Measurements from ENCODE around the gene KRT7. TPM values are rescaled to one million over a fixed set of nuclear protein-coding genes. Genes with fewer than 3 reads are reported as not detected.

KRT7 gene
- total and polyA plus RNA-seq, 2 donors = 2.8 to 34.7 TPM

DNA sequence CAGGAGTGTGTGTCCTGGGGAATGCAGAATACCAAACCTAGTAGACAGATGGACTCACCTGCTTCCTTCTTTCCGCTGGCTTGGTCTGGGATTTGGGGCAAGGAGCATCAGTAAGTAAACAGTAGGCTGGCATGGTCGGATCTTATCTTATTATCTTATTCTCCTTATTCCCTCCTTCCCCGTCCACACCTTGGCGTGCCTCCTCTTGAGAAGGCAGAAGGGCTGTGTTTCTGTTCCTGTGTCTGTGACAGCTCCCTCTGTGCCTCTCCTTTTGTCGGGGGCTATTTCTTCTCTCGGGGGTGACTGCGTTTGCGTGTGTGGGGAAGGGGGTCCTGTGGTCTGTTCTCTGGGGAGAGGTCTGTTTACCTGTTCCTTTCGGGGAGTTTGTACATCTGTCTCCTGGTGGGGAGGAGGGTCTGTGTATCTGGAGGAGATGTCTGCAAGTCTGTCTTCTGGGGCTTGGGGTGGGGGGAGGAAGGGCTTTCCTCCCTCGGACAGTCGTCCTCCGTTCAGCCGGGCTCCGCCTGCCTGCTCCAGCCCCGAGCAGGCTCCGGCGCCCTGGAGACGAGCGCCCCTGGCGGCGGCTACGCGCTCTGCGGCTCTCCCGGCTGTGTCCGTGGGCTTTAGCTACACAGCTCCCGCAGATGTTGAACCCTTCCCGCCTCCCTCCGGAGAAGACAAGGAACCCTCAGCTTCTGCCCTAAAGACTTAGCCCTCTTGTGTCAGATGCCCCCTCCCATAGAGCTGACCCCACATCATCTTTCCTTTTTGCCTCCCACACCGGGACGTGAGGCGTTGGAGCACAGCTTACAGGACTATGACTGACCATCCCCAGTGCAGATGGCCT lies 45.8 kb downstream of the KRT7 start:
- H3K4me3 ChIP-seq (ENCODE audit: low read length in 2 of 2) = no peak overlapping the region
- H3K27me3 ChIP-seq (ENCODE audit: control insufficient read depth in 2 of 2, insufficient read depth in 1 of 2, low read length in 1 of 2) = peaks cover 2 to 43% of the 10 kb centered on the region in 2 donors
- H3K9me3 ChIP-seq (ENCODE audit: control insufficient read depth in 2 of 2, insufficient read depth in 1 of 2, low read length in 1 of 2) = no peaks in the 10 kb centered on the region
- H3K36me3 ChIP-seq (ENCODE audit: control insufficient read depth in 2 of 2, insufficient read depth in 2 of 2, low read length in 1 of 2) = no peaks in the 10 kb centered on the region
- WGBS = 24% methylated on average over 32 of the region's 32 CpGs
- peaks cover 0 to 5% of the 10 kb centered on the region in 2 donors for H3K4me1 ChIP-seq (ENCODE audit: control insufficient read depth in 2 of 2, insufficient read depth in 2 of 2, low read length in 2 of 2)
- H3K27ac ChIP-seq (ENCODE audit: low read depth in 1 of 2, low read length in 1 of 2) = no peak overlapping the region
- peak in 8 of 9 donors; percentile 2 to 73 (median 37) for DNase-seq (ENCODE audit: low read depth in 6 of 9, low spot score in 9 of 9)

DNA sequence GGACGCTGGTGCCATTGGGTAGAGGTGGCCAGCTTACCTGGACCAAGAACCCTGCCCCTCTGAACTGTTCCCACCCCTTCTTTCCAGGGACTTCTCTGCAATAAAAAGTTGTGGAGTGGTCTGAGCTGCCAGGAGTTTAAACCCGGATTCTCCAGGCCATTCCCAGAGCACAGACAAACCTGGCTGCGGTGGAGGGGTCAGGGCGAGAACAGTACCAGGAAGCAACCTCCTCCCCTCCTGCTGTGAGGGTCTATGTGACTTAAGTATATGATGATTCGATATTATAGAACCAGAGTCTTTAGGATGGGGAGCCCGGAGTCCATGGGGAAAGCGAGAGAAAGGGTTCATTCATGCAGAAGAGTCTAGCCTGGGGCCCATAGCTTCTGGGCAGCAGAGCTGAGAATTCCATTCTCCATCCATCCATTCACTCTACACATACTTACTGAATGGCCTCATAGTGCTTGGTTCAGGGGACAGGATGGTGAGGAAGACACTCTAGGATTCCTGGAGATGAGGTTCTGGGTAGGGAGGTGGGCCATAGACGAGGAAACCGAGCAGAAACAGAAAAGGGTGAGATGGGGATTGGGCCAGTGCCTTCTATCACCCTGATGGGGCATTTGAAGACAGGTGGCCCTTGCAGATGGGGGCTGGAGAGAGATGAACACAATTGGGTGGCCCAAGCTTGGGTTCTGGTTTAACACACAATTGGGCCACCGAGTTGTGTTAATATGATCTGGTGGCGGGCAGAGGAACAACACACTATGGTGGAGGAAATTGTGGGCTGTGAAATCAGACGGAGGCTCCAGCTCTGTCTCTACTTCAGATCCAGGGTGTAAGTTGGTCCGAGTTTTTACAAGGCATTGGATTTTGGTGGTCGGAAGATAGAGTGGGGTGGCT lies 46.6 kb downstream of the KRT7 start:
- WGBS = 95% methylated on average over 14 of the region's 14 CpGs
- Histone ChIP-seq H3K4me1 (ENCODE audit: control insufficient read depth in 2 of 2, insufficient read depth in 2 of 2, low read length in 2 of 2) (peaks cover 0 to 5% of the 10 kb centered on the region in 2 donors), H3K9me3 (ENCODE audit: control insufficient read depth in 2 of 2, insufficient read depth in 1 of 2, low read length in 1 of 2) (no peaks in the 10 kb centered on the region), H3K27me3 (ENCODE audit: control insufficient read depth in 2 of 2, insufficient read depth in 1 of 2, low read length in 1 of 2) (peaks cover 2 to 37% of the 10 kb centered on the region in 2 donors), H3K27ac (ENCODE audit: low read depth in 1 of 2, low read length in 1 of 2) (no peak overlapping the region), H3K4me3 (ENCODE audit: low read length in 2 of 2) (no peak overlapping the region), H3K36me3 (ENCODE audit: control insufficient read depth in 2 of 2, insufficient read depth in 2 of 2, low read length in 1 of 2) (no peaks in the 10 kb centered on the region)
- DNase-seq (ENCODE audit: low read depth in 6 of 9, low spot score in 9 of 9) = no peak

GRCh38 chr12:52280319-52280795 lies 47.3 kb downstream of the KRT7 start:
- Histone ChIP-seq H3K27ac (ENCODE audit: low read depth in 1 of 2, low read length in 1 of 2) (peak overlapping the region in 1 of 2 donors; percentile 15), H3K4me1 (ENCODE audit: control insufficient read depth in 2 of 2, insufficient read depth in 2 of 2, low read length in 2 of 2) (peaks cover 0 to 5% of the 10 kb centered on the region in 2 donors), H3K27me3 (ENCODE audit: control insufficient read depth in 2 of 2, insufficient read depth in 1 of 2, low read length in 1 of 2) (peaks cover 2 to 34% of the 10 kb centered on the region in 2 donors), H3K9me3 (ENCODE audit: control insufficient read depth in 2 of 2, insufficient read depth in 1 of 2, low read length in 1 of 2) (no peaks in the 10 kb centered on the region), H3K4me3 (ENCODE audit: low read length in 2 of 2) (no peak overlapping the region), H3K36me3 (ENCODE audit: control insufficient read depth in 2 of 2, insufficient read depth in 2 of 2, low read length in 1 of 2) (no peaks in the 10 kb centered on the region)
- no peak for DNase-seq (ENCODE audit: low read depth in 6 of 9, low spot score in 9 of 9)
- 92% methylated on average over 3 of the region's 3 CpGs for WGBS

GRCh38 chr12:52280796-52281560 lies 47.9 kb downstream of the KRT7 start:
- H3K27me3 ChIP-seq (ENCODE audit: control insufficient read depth in 2 of 2, insufficient read depth in 1 of 2, low read length in 1 of 2) = peaks cover 2 to 29% of the 10 kb centered on the region in 2 donors
- DNase-seq (ENCODE audit: low read depth in 6 of 9, low spot score in 9 of 9) = no peak
- no peaks in the 10 kb centered on the region for H3K36me3 ChIP-seq (ENCODE audit: control insufficient read depth in 2 of 2, insufficient read depth in 2 of 2, low read length in 1 of 2)
- peak overlapping the region in 1 of 2 donors; percentile 15 for H3K27ac ChIP-seq (ENCODE audit: low read depth in 1 of 2, low read length in 1 of 2)
- peaks cover 0 to 5% of the 10 kb centered on the region in 2 donors for H3K4me1 ChIP-seq (ENCODE audit: control insufficient read depth in 2 of 2, insufficient read depth in 2 of 2, low read length in 2 of 2)
- no peak overlapping the region for H3K4me3 ChIP-seq (ENCODE audit: low read length in 2 of 2)
- WGBS = 91% methylated on average over 4 of the region's 4 CpGs
- no peaks in the 10 kb centered on the region for H3K9me3 ChIP-seq (ENCODE audit: control insufficient read depth in 2 of 2, insufficient read depth in 1 of 2, low read length in 1 of 2)

- no peak for DNase-seq (ENCODE audit: low read depth in 6 of 9, low spot score in 9 of 9)
- Histone ChIP-seq H3K27me3 (ENCODE audit: control insufficient read depth in 2 of 2, insufficient read depth in 1 of 2, low read length in 1 of 2) (no peaks in the 10 kb centered on the region), H3K9me3 (ENCODE audit: control insufficient read depth in 2 of 2, insufficient read depth in 1 of 2, low read length in 1 of 2) (no peaks in the 10 kb centered on the region), H3K27ac (ENCODE audit: low read depth in 1 of 2, low read length in 1 of 2) (no peak overlapping the region), H3K36me3 (ENCODE audit: control insufficient read depth in 2 of 2, insufficient read depth in 2 of 2, low read length in 1 of 2) (no peaks in the 10 kb centered on the region), H3K4me1 (ENCODE audit: control insufficient read depth in 2 of 2, insufficient read depth in 2 of 2, low read length in 2 of 2) (no peaks in the 10 kb centered on the region), H3K4me3 (ENCODE audit: low read length in 2 of 2) (no peak overlapping the region)
- 81% methylated on average over 4 of the region's 4 CpGs for WGBS
Measured at GRCh38 chr12:52284562-52285171, 51.6 kb downstream of the KRT7 start.

- no peak for DNase-seq (ENCODE audit: low read depth in 6 of 9, low spot score in 9 of 9)
Measured at GRCh38 chr12:52285172-52285745, 52.2 kb downstream of the KRT7 start.

DNA sequence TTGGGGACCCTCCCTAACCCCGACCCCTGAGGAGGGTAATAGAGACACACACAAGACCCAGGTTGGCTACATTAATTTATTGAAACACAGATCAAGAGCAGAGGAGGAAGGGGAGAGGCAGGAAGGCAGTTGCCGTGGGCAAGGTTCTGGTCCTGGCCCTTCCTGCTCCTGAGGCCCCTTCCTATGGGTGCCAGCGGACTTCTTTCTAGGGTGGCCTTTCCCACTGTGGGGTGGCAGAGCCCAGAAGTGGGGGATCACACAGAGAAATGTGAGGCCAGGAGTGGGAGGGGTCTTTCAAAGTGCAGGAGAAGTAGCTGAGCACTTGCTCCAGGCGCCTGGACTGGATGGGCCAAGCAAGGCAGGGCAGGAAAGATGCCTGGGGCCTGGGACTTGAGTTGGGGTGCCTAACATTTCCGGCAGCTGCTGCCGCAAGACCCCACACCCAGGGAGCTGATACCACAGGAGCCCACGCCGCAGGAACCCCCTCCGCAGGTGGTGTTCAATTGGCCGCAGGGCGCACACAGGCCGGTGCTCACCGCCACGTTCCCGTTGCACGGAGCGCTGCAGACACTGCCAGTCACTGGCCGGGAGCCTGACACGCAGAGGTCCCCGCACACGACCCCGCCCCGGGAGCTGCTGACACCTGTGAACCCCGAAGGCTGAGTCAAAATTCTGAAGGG lies 52.9 kb downstream of the KRT7 start:
- Histone ChIP-seq H3K36me3 (ENCODE audit: control insufficient read depth in 2 of 2, insufficient read depth in 2 of 2, low read length in 1 of 2) (no peaks in the 10 kb centered on the region), H3K4me3 (ENCODE audit: low read length in 2 of 2) (no peak overlapping the region), H3K27me3 (ENCODE audit: control insufficient read depth in 2 of 2, insufficient read depth in 1 of 2, low read length in 1 of 2) (no peaks in the 10 kb centered on the region), H3K27ac (ENCODE audit: low read depth in 1 of 2, low read length in 1 of 2) (no peak overlapping the region), H3K9me3 (ENCODE audit: control insufficient read depth in 2 of 2, insufficient read depth in 1 of 2, low read length in 1 of 2) (no peaks in the 10 kb centered on the region), H3K4me1 (ENCODE audit: control insufficient read depth in 2 of 2, insufficient read depth in 2 of 2, low read length in 2 of 2) (no peaks in the 10 kb centered on the region)
- WGBS = 96% methylated on average over 24 of the region's 24 CpGs
- no peak for DNase-seq (ENCODE audit: low read depth in 6 of 9, low spot score in 9 of 9)

More at GRCh38 chr12:52285172-52285745, 52.2 kb downstream of the KRT7 start:
- WGBS = 95% methylated on average over 2 of the region's 2 CpGs
- H3K4me1 ChIP-seq (ENCODE audit: control insufficient read depth in 2 of 2, insufficient read depth in 2 of 2, low read length in 2 of 2) = no peaks in the 10 kb centered on the region
- H3K27me3 ChIP-seq (ENCODE audit: control insufficient read depth in 2 of 2, insufficient read depth in 1 of 2, low read length in 1 of 2) = no peaks in the 10 kb centered on the region
- no peaks in the 10 kb centered on the region for H3K36me3 ChIP-seq (ENCODE audit: control insufficient read depth in 2 of 2, insufficient read depth in 2 of 2, low read length in 1 of 2)
- no peaks in the 10 kb centered on the region for H3K9me3 ChIP-seq (ENCODE audit: control insufficient read depth in 2 of 2, insufficient read depth in 1 of 2, low read length in 1 of 2)
- no peak overlapping the region for H3K27ac ChIP-seq (ENCODE audit: low read depth in 1 of 2, low read length in 1 of 2)
- H3K4me3 ChIP-seq (ENCODE audit: low read length in 2 of 2) = no peak overlapping the region
